ENCODE data around the gene AP2A1. TPM values are rescaled to one million over a fixed set of nuclear protein-coding genes. Genes with fewer than 3 reads are reported as not detected.

AP2A1 gene
- total and polyA plus RNA-seq, 2 of the 13 experiments (the other 11 are each of a cell fraction or from before 2014, with no cell fraction given) = 22.7 to 39.7 TPM

DNA sequence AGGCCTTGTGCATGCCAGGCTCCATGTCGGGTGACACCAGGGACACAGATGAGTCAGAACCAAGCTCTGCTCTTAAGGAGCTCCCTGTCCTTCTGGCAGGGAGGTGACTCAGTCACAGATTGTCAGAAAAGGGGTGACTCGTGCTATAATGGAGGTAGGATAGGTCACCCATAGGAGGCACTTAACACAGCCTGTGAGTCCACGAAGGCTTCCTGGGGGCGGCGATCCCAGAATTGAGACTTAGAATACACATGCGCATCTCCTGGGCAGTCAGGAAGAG is 26.7 kb downstream of the AP2A1 start:
- no peaks in the 10 kb centered on the region for H3K9me3 ChIP-seq (ENCODE audit: low read length)
- H4K20me1 ChIP-seq (ENCODE audit: insufficient read depth, low read length) = no peaks in the 10 kb centered on the region
- FAIRE-seq (no peak), DNase-seq (ENCODE audit: low spot score) (no peak), ATAC-seq (no peak)
- no peaks in the 10 kb centered on the region for H3K27me3 ChIP-seq (ENCODE audit: control insufficient read depth in 1 of 2, insufficient read depth in 2 of 2, low read length in 2 of 2)
- peaks cover 20 to 53% of the 10 kb centered on the region in 2 experiments; a peak in 4 of 5 replicates for H3K36me3 ChIP-seq (replicated peaks in 1 of 2; ENCODE audit: control insufficient read depth in 1 of 2, insufficient read depth in 2 of 2, low read length in 2 of 2)
- intact Hi-C loops (cut with micrococcal nuclease; ENCODE audit: unreplicated experiment) = no loop called here
- H3K4me2 ChIP-seq (ENCODE audit: low read depth, low read length) = no peak overlapping the region
- H3K4me1 ChIP-seq (ENCODE audit: insufficient read depth, low read length) = no peaks in the 10 kb centered on the region
- H3K27ac ChIP-seq (ENCODE audit: extremely low read length, insufficient read depth, low read length) = no peak overlapping the region
- no peak overlapping the region for H3K4me3 ChIP-seq (replicated peaks in 1 of 3; ENCODE audit: insufficient read depth in 1 of 3, low read depth in 2 of 3, low read length in 3 of 3)
- no peak overlapping the region for H3K9ac ChIP-seq (ENCODE audit: insufficient read depth, low read depth, low read length)
- no peaks in the 10 kb centered on the region for H3K79me2 ChIP-seq (ENCODE audit: insufficient read depth, low read length)
- no TSS peak for BruUV-seq (replicated peaks)
- 100% methylated on average over 6 of the region's 6 CpGs for WGBS (ENCODE audit: low lambda C conversion rate)
- ChIA-PET POLR2A (no interaction called here), CTCF (ENCODE audit: low intra/inter-chr PET ratio, low total read pairs) (no interaction called here)
- no peak overlapping the region for H2AFZ ChIP-seq (ENCODE audit: low read length)
- TF ChIP-seq, protein P1, sequence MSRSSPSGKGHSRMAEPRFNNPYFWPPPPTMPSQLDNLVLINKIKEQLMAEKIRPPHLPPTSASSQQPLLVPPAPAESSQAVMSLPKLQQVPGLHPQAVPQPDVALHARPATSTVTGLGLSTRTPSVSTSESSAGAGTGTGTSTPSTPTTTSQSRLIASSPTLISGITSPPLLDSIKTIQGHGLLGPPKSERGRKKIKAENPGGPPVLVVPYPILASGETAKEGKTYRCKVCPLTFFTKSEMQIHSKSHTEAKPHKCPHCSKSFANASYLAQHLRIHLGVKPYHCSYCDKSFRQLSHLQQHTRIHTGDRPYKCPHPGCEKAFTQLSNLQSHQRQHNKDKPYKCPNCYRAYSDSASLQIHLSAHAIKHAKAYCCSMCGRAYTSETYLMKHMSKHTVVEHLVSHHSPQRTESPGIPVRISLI (CRISPR knock-in tag; IDR thresholded peaks at IDR 0.05; ENCODE audit: borderline replicate concordance) = no peak
- TF ChIP-seq NAIF1 (CRISPR knock-in tag; IDR thresholded peaks at IDR 0.05; ENCODE audit: borderline replicate concordance) (no peak), ZNF790 (CRISPR knock-in tag; IDR thresholded peaks at IDR 0.05; ENCODE audit: borderline replicate concordance) (no peak)
- TF ChIP-seq, protein P2, sequence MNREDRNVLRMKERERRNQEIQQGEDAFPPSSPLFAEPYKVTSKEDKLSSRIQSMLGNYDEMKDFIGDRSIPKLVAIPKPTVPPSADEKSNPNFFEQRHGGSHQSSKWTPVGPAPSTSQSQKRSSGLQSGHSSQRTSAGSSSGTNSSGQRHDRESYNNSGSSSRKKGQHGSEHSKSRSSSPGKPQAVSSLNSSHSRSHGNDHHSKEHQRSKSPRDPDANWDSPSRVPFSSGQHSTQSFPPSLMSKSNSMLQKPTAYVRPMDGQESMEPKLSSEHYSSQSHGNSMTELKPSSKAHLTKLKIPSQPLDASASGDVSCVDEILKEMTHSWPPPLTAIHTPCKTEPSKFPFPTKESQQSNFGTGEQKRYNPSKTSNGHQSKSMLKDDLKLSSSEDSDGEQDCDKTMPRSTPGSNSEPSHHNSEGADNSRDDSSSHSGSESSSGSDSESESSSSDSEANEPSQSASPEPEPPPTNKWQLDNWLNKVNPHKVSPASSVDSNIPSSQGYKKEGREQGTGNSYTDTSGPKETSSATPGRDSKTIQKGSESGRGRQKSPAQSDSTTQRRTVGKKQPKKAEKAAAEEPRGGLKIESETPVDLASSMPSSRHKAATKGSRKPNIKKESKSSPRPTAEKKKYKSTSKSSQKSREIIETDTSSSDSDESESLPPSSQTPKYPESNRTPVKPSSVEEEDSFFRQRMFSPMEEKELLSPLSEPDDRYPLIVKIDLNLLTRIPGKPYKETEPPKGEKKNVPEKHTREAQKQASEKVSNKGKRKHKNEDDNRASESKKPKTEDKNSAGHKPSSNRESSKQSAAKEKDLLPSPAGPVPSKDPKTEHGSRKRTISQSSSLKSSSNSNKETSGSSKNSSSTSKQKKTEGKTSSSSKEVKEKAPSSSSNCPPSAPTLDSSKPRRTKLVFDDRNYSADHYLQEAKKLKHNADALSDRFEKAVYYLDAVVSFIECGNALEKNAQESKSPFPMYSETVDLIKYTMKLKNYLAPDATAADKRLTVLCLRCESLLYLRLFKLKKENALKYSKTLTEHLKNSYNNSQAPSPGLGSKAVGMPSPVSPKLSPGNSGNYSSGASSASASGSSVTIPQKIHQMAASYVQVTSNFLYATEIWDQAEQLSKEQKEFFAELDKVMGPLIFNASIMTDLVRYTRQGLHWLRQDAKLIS (CRISPR knock-in tag; IDR thresholded peaks at IDR 0.05) = no peak
- TF ChIP-seq, protein P3, sequence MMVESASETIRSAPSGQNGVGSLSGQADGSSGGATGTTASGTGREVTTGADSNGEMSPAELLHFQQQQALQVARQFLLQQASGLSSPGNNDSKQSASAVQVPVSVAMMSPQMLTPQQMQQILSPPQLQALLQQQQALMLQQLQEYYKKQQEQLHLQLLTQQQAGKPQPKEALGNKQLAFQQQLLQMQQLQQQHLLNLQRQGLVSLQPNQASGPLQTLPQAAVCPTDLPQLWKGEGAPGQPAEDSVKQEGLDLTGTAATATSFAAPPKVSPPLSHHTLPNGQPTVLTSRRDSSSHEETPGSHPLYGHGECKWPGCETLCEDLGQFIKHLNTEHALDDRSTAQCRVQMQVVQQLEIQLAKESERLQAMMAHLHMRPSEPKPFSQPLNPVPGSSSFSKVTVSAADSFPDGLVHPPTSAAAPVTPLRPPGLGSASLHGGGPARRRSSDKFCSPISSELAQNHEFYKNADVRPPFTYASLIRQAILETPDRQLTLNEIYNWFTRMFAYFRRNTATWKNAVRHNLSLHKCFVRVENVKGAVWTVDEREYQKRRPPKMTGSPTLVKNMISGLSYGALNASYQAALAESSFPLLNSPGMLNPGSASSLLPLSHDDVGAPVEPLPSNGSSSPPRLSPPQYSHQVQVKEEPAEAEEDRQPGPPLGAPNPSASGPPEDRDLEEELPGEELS (CRISPR knock-in tag; IDR thresholded peaks at IDR 0.05) = no peak
- in situ Hi-C loops (cut with HindIII; ENCODE audit: extremely low pct_ligation_motif_present, low pct_unique_long_range_greater_than_20kb) = no loop called here
